ENCODE data around the gene MEAK7.

The MEAK7 gene

DNA sequence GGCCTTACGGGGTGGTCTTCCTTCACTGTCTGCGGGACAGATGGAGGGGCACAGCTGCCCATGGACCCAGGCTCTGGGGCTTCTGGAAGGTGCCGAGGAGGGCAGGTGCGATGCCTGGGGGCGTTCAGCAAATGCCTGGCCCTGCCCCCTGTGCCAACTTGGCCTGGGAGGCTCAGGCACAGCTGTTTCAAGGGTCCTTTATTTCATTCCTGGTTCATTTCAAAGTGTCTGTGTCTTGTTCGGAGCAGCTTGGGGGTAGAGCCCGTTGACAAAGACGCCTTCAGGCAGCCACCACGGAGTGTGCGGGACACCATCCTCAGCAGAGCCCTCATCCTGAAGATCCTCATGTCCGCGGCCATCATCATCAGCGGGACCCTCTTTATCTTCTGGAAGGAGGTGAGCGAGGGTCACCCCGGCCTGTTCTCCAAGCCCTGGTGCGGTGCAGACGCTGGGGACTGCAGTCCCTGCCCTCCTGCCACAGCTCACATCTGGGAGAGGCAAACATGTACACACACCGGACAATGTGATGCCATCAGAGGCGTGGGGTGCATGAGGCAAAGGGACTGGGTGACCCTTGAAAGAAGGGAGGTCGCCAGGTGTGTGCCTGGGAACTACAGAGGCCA lies 43.9 kb downstream of the MEAK7 start:
- no peak for DNase-seq
- in situ Hi-C loops (cut with MboI; ENCODE audit: low pct_unique_long_range_greater_than_20kb, low sequenced_read_pairs) = no loop called here

DNA sequence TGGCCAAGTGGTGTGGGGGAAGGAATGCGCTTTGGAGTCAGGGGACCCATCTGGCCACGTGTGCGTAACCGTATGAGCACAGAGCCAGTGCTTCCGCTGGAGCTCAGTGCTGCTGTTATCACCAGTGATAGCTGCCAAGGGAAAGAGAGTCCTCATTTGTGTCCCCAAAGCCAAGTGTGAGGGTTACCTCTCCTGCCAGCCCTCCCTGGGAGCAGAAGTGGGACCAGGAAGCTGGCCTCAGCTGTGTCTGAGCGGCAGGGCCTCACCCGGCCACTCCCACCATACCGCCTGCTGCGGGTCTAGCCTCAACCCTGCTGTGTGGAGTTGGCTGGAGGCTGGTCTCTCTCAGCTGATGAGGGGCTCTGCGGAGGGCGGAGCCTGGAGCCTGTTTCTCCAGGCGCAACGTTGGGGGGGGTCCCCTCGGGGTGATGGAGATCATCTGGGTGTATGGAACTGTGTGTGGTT lies 44.5 kb downstream of the MEAK7 start:
- in situ Hi-C loops (cut with MboI; ENCODE audit: low pct_unique_long_range_greater_than_20kb, low sequenced_read_pairs) = no loop called here
- DNase-seq = no peak

DNA sequence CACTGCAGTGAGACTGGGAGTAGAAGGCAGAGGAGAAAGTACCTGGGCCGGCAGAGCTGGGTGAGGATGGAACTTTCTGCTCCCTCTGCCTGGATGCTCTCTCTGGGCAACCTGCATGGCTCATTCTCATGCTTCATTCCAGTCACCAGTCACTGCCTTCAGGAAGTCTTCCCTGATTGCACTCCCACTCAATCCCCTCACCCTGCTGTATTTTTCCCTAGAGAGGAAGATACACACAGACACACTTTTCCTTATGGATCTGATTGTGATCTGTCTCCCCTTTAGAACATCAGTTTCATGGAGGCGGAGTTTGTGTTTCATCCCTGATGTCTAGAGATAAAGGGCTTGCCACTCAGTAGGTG lies 44.9 kb downstream of the MEAK7 start:
- no peak for DNase-seq
- in situ Hi-C loops (cut with MboI; ENCODE audit: low pct_unique_long_range_greater_than_20kb, low sequenced_read_pairs) = no loop called here

DNA sequence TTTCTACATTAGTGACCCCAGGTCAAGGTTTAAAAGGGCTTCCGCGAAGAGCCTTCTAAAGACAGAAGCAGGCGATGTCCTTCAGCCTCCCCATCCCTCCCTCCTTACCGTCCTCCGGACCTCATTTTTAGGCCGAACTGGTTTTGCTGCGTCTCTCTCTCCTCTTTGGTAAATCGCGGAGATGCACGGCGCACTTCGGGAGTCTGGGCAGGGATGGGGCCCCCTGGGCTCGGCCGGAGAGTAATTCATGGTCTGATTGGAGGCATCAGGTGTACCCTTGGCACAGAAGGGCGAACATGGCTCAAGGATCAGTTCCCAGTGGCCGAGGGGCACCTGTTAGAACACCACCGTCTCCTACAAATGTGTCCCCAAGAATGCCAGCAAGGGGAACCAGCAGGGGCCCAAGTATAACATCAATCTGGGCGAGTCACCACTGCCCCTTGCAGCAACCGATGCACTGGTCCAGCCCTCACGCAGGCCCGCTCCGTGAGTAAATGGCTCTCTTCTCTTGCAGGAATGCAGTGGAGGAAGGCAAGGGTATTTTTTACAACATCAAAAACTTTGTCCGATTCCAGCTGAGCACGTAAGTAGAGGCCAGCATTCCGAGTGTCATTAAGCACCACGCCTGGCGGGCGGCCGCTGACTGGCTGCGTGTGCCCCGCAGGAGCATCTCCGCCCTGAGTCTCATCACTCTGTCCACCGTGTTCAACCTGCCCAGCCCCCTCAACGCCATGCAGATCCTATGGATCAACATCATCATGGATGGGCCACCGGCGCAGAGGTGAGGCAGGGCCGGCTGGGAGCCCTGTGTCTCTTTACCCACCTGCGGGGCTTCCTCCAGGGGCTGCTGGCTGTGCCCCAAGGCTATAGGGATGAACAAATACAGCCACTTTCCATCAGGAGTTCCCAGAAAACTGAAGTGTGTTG lies 45.6 kb downstream of the MEAK7 start:
- DNase-seq = no peak
- in situ Hi-C loops (cut with MboI; ENCODE audit: low pct_unique_long_range_greater_than_20kb, low sequenced_read_pairs) = no loop called here

DNA sequence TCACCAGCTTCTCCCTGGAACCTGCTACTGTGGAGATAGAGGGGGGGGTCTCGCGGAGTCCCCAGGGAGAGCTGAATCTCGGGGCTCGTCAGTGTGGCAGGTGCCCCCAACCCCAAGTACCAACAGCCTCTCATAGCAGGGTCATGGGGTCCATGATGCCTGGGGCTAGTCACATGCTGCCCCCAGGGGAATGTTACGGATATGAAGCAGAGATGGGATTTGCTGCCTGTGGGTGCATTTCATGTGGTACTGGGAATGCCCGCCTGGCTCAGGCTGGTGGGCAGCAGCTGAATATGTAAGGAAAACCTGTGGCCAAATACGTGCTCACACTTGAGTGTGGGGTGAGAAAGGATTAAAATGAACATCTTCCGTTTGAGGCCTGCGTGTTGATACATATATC lies 49.4 kb downstream of the MEAK7 start:
- in situ Hi-C loops (cut with MboI; ENCODE audit: low pct_unique_long_range_greater_than_20kb, low sequenced_read_pairs) = no loop called here
- no peak for DNase-seq
